Superior temporal gyrus (tissue), 1 donor: ENCODE results near the gene RPS28.
"Not testable (repeated sequence)": the region's sequence is repeated elsewhere in the genome, so short reads cannot be mapped to it uniquely, and the experiment has no call there.

Experiments
- DNase-seq: peaks from one replicate; pipeline ENCODE4 v3.0.0-alpha.2; 2016; ENCODE audit errors: extremely low spot score

The RPS28 gene

GRCh38 chr19:8320564-8321066 lies 681 bp upstream of the RPS28 start:
- no peak for DNase-seq

GRCh38 chr19:8321986-8322637 lies 816 bp downstream of the RPS28 start:
- no peak for DNase-seq

- DNase-seq: no peak
These were observed 1.3 kb downstream of the RPS28 start for GRCh38 chr19:8322638-8322997.

- DNase-seq: no peak
These were observed 2.5 kb downstream of the RPS28 start for GRCh38 chr19:8323781-8324185.

GRCh38 chr19:8324186-8325050 lies 3.1 kb downstream of the RPS28 start:
- no peak for DNase-seq

GRCh38 chr19:8325454-8325853 lies 4.2 kb downstream of the RPS28 start:
- no peak for DNase-seq

GRCh38 chr19:8329996-8330395 lies 8.7 kb downstream of the RPS28 start:
- DNase-seq: no peak

GRCh38 chr19:8331263-8331845 lies 10.1 kb downstream of the RPS28 start:
- no peak for DNase-seq

GRCh38 chr19:8332976-8333766 lies 11.9 kb downstream of the RPS28 start:
- DNase-seq: no peak

- no peak for DNase-seq
These were observed 12.6 kb downstream of the RPS28 start for GRCh38 chr19:8333767-8334457.

GRCh38 chr19:8334458-8335342 lies 13.4 kb downstream of the RPS28 start:
- no peak for DNase-seq

GRCh38 chr19:8335343-8336071 lies 14.2 kb downstream of the RPS28 start:
- DNase-seq: no peak

- no peak for DNase-seq
These were observed 14.8 kb downstream of the RPS28 start for GRCh38 chr19:8336072-8336569.

GRCh38 chr19:8336660-8337059 lies 15.4 kb downstream of the RPS28 start:
- no peak for DNase-seq

- DNase-seq: no peak
These were observed 16.4 kb downstream of the RPS28 start for GRCh38 chr19:8337728-8338127.

GRCh38 chr19:8338835-8339234 lies 17.5 kb downstream of the RPS28 start:
- DNase-seq: no peak

GRCh38 chr19:8340341-8341096 lies 19.2 kb downstream of the RPS28 start:
- DNase-seq: no peak

GRCh38 chr19:8341504-8341903 lies 20.2 kb downstream of the RPS28 start:
- DNase-seq: not testable (repeated sequence)

GRCh38 chr19:8342316-8342683 lies 21.0 kb downstream of the RPS28 start:
- no peak for DNase-seq
